Left ventricle myocardium inferior (tissue), 1 donor: Measurements from ENCODE around the gene RGP1. TPM values are rescaled to one million over a fixed set of nuclear protein-coding genes. Genes with fewer than 3 reads are reported as not detected.

Experiments used
- DNase-seq: peaks from one replicate; pipeline ENCODE4 v3.0.0-alpha.2; 2020
- H3K27ac ChIP-seq: fragments of 200-600 bp; replicated peaks from 2 replicates; pipeline ENCODE4 v1.8.0; 2021
- H3K27me3 ChIP-seq: fragments of 200-600 bp; 2 replicates; pipeline ENCODE4 v1.8.0; 2021; ENCODE audit warnings: low read depth
- H3K36me3 ChIP-seq: fragments of 200-600 bp; 2 replicates; pipeline ENCODE4 v1.8.0; 2021
- H3K4me1 ChIP-seq: fragments of 200-600 bp; 2 replicates; pipeline ENCODE4 v1.8.0; 2021
- H3K4me3 ChIP-seq: fragments of 200-600 bp; 2 replicates; pipeline ENCODE4 v1.8.0; 2021; ENCODE audit warnings: mild to moderate bottlenecking, moderate library complexity
- H3K9me3 ChIP-seq: fragments of 200-600 bp; replicated peaks from 2 replicates; pipeline ENCODE4 v1.8.0; 2021
- intact Hi-C: fragments of 100-400 bp; cut with micrococcal nuclease; formaldehyde crosslinking; loops from one replicate; pipeline ENCODE4 v1.11.0; 2022
- long read RNA-seq: library from polyadenylated mRNA; unstranded; transcript quantifications from one replicate; pipeline ENCODE4 v2.0.0, GENCODE V29; 2021
- total RNA-seq: library from RNA; stranded (reverse); fragmentation: NEBNext Ultra II Directional; extraction: Animal tissue kit (Norgen Biotek cat#: 25700); gene quantifications from one replicate; pipeline ENCODE4 v1.2.1, GENCODE V29; 2021
- TF ChIP-seq, protein P1 (sequence below): fragments of 200-600 bp; IDR thresholded peaks from 2 replicates; pipeline ENCODE4 v1.8.0; 2021; ENCODE audit warnings: antibody characterized with exemption, mild to moderate bottlenecking, borderline replicate concordance
- donor health status: DM: no; HTN: yes; CAD: no; lungs with severe emphysema.

RGP1 gene
- total RNA-seq, result 30.2 TPM
- long read RNA-seq, full-length matches to known transcripts, result 5 of 23 reads
- long read RNA-seq, partial matches to known transcripts, result 5 of 23 reads
- long read RNA-seq, other reads (novel, unspliced or antisense), result 13 of 23 reads

- Histone ChIP-seq H3K4me1 (peaks cover 70% of the 10 kb centered on the region), H3K4me3 (peak within 1 kb of the TSS; percentile 80), H3K27ac (peak within 1 kb of the TSS; percentile 95), H3K9me3 (no peaks in the 10 kb centered on the region), H3K27me3 (no peaks in the 10 kb centered on the region), H3K36me3 (peaks cover 53% of the 10 kb centered on the region)
- TF ChIP-seq, protein P1, sequence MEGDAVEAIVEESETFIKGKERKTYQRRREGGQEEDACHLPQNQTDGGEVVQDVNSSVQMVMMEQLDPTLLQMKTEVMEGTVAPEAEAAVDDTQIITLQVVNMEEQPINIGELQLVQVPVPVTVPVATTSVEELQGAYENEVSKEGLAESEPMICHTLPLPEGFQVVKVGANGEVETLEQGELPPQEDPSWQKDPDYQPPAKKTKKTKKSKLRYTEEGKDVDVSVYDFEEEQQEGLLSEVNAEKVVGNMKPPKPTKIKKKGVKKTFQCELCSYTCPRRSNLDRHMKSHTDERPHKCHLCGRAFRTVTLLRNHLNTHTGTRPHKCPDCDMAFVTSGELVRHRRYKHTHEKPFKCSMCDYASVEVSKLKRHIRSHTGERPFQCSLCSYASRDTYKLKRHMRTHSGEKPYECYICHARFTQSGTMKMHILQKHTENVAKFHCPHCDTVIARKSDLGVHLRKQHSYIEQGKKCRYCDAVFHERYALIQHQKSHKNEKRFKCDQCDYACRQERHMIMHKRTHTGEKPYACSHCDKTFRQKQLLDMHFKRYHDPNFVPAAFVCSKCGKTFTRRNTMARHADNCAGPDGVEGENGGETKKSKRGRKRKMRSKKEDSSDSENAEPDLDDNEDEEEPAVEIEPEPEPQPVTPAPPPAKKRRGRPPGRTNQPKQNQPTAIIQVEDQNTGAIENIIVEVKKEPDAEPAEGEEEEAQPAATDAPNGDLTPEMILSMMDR, result no peak
- DNase-seq, result peak; percentile 86
- intact Hi-C loops, result no loop called here
Measured at GRCh38 chr9:35748858-35749514, at the start of gene RGP1, which contains the start of gene GBA2. TSS of gene RGP1 (plus strand) at chr9:35749287. CDS start at chr9:35749756, 469 bp downstream. TSS of gene GBA2 (minus strand) at chr9:35749228. CDS start at chr9:35748704, 524 bp downstream.

DNA sequence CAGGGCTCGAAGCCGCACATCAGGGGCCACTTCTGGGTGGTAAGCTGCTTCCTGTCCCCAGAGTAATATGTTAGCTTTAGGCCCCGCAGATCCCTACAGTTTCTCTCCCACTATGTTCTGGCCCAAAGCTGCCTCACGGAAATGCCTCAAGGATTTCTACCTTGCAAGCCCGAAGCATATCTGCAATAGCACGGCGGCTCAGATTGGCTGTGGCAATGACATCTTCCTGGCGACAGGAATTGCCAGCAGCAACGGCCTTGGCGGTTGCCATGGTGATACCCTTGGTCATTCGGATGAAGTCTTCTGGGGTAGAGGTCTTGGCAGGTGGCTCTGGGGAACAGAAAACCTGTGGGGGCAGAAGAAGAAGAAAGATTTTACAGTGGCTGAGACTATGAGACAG, 49.1 kb upstream of the RGP1 start:
- H3K4me1 ChIP-seq, result peaks cover 47% of the 10 kb centered on the region
- intact Hi-C loops, result no loop called here

DNA sequence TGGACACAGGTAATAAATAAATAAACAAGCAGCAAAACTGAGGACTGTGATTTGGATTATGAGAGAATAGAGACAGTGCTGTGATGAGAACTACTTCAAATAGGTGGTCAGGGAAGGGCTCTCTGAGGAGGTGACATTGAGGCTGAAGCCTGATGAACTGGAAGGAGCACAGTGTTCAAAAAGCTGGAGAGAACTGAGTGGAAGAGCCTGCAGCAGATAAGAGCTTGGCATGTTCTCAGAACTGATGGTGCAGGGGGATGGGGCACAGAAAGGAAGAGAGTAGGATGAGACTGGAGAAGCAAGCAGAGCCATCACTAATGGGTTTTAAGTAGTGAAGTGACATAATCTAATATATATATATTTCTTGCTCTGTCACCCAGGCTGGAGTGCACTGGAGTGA, 48.1 kb upstream of the RGP1 start:
- Histone ChIP-seq H3K36me3 (peaks cover 100% of the 10 kb centered on the region), H3K27me3 (no peaks in the 10 kb centered on the region), H3K4me3 (no peak overlapping the region), H3K4me1 (peaks cover 52% of the 10 kb centered on the region), H3K27ac (peak overlapping the region; percentile 72), H3K9me3 (no peaks in the 10 kb centered on the region)
- intact Hi-C loops, result no loop called here
- no peak for DNase-seq
- TF ChIP-seq, protein P1, result no peak

More for the DNA sequence above, 49.1 kb upstream of the RGP1 start:
- H3K36me3 ChIP-seq, result peaks cover 96% of the 10 kb centered on the region
- H3K27ac ChIP-seq, result peak overlapping the region; percentile 72
- TF ChIP-seq, protein P1, result no peak
- no peaks in the 10 kb centered on the region for H3K27me3 ChIP-seq
- H3K4me3 ChIP-seq, result no peak overlapping the region
- no peak for DNase-seq
- H3K9me3 ChIP-seq, result no peaks in the 10 kb centered on the region

- H3K36me3 ChIP-seq, result peaks cover 100% of the 10 kb centered on the region
- TF ChIP-seq, protein P1, result no peak
- no peak overlapping the region for H3K27ac ChIP-seq
- no peaks in the 10 kb centered on the region for H3K27me3 ChIP-seq
- H3K9me3 ChIP-seq, result no peaks in the 10 kb centered on the region
- intact Hi-C loops, result no loop called here
- no peak overlapping the region for H3K4me3 ChIP-seq
- H3K4me1 ChIP-seq, result peaks cover 39% of the 10 kb centered on the region
- DNase-seq, result no peak
Measured at GRCh38 chr9:35702696-35703095, 46.4 kb upstream of the RGP1 start.

DNA sequence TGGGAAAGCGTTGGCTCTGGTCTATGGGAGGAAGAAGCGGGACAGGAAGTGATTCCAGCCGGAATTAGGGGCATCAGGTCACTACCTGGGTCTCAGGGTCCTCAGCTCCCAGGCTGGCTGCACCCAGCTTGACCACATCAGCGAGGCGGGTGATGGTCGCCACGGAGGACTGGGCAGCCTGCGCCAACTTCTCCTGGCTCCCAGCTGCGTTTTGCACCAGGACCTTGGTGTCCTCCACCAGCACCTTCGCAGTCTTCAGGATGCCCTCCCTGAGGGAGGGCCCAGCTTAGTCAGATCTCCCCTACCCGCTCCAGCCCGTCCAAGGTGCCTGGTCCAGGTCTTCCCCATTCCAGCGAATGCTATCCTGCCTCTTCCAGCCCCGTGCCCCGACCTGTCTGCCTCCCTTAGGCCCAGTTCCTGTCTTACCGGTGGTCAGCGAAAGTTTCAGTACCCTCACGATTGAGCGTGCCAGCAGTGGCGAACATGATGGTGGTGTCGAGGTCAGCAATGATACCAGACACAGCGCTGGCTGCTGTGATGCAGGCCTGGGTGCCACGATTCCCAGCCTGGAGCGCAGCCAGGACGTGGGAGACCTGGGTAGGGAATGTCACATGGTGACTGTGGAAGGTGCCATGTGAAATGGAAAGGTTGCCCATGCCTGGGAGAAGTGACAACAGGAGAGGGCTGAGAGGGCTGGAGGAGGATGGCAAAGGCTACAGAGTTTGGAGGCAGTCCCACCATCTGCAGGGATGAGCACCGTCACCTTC, 45.0 kb upstream of the RGP1 start:
- H3K4me3 ChIP-seq, result no peak overlapping the region
- peak; percentile 68 for DNase-seq
- no peaks in the 10 kb centered on the region for H3K9me3 ChIP-seq
- H3K4me1 ChIP-seq, result peaks cover 39% of the 10 kb centered on the region
- H3K36me3 ChIP-seq, result peaks cover 100% of the 10 kb centered on the region
- TF ChIP-seq, protein P1, result no peak
- no peaks in the 10 kb centered on the region for H3K27me3 ChIP-seq
- intact Hi-C loops, result no loop called here
- peak overlapping the region; percentile 67 for H3K27ac ChIP-seq
